OCI-LY7 (cell line): ENCODE results near the gene PIM2. TPM values are rescaled to one million over a fixed set of nuclear protein-coding genes. Genes with fewer than 3 reads are reported as not detected.

Source experiments
- BruUV-seq: library from RNA; stranded (reverse); fragments of 400-500 nt; replicated peaks from 2 replicates; lab custom pipeline; 2021; lab: Mats Ljungman, UMichigan
- CTCF ChIA-PET: fragments of 300-600 bp; sonication (Branson Sonifier 250); formaldehyde crosslinking; loops from one replicate; lab custom pipeline; 2022; ENCODE audit warnings: antibody characterized with exemption; ENCODE audit not compliant: unreplicated experiment; lab: Charles Lee
- POLR2A ChIA-PET: fragments of 300-600 bp; sonication (Branson Sonifier 250); formaldehyde crosslinking; loops from one replicate; lab custom pipeline; 2022; ENCODE audit warnings: antibody characterized with exemption; lab: Charles Lee
- DNase-seq: peaks from one replicate; pipeline ENCODE4 v3.0.0-alpha.2; 2015; ENCODE audit warnings: low spot score
- H2AFZ ChIP-seq: fragments of 200-600 bp; sonication (generic), shearing (Covaris generic); 2 replicates; pipeline ENCODE4 v1.6.1; 2014; ENCODE audit warnings: mild to moderate bottlenecking, antibody characterized with exemption, low read length, moderate library complexity
- H3K27ac ChIP-seq: fragments of 200-600 bp; sonication (generic); 2 replicates; pipeline ENCODE4 v1.5.1; 2014; ENCODE audit warnings: mixed run types, low read depth, mild to moderate bottlenecking, moderate library complexity, low read length, inconsistent platforms; ENCODE audit not compliant: poor library complexity, severe bottlenecking
- H3K36me3 ChIP-seq: fragments of 200-600 bp; sonication (generic); 2 replicates; pipeline ENCODE4 v1.6.1; 2014; ENCODE audit warnings: mild to moderate bottlenecking, antibody characterized with exemption, low read length, moderate library complexity, mixed read lengths; ENCODE audit not compliant: insufficient read depth
- H3K4me1 ChIP-seq: fragments of 200-600 bp; sonication (generic); 2 replicates; pipeline ENCODE4 v1.5.1; 2014; ENCODE audit warnings: mild to moderate bottlenecking, low read length; ENCODE audit not compliant: insufficient read depth, poor library complexity, severe bottlenecking
- H3K4me2 ChIP-seq: fragments of 200-600 bp; sonication (generic); 2 replicates; pipeline ENCODE4 v1.6.1; 2014; ENCODE audit warnings: mild to moderate bottlenecking, low read length
- H3K4me3 ChIP-seq: fragments of 200-600 bp; sonication (generic); 2 replicates; pipeline ENCODE4 v1.5.1; 2014; ENCODE audit warnings: mild to moderate bottlenecking, low read depth, low read length; ENCODE audit not compliant: poor library complexity, severe bottlenecking
- H3K79me2 ChIP-seq: fragments of 200-600 bp; sonication (generic); 2 replicates; pipeline ENCODE4 v1.6.1; 2016; ENCODE audit warnings: low read depth, mild to moderate bottlenecking, low read length, moderate library complexity, mixed read lengths; ENCODE audit not compliant: insufficient read depth
- H3K9me2 ChIP-seq: fragments of 200-600 bp; sonication (generic); 2 replicates; pipeline ENCODE4 v1.6.1; 2016; ENCODE audit warnings: mild to moderate bottlenecking, low read length, mixed read lengths; ENCODE audit not compliant: insufficient read depth
- H3K9me3 ChIP-seq: fragments of 200-600 bp; sonication (generic); 2 replicates; pipeline ENCODE4 v1.6.1; 2014; ENCODE audit warnings: mild to moderate bottlenecking, mixed run types, low read length, mixed read lengths
- H4K20me1 ChIP-seq: fragments of 200-600 bp; sonication (generic); 2 replicates; pipeline ENCODE4 v1.6.1; 2014; ENCODE audit warnings: mild to moderate bottlenecking, antibody characterized with exemption, low read length, moderate library complexity, mixed read lengths; ENCODE audit not compliant: insufficient read depth
- EZH2phosphoT487 ChIP-seq: fragments of 200-600 bp; sonication (generic); IDR thresholded peaks from 2 replicates; pipeline ENCODE4 v1.6.1; 2018; ENCODE audit warnings: low read depth, borderline replicate concordance, mild to moderate bottlenecking, mixed run types, antibody characterized with exemption, low read length, moderate library complexity, mixed read lengths
- intact Hi-C: fragments of 100-400 bp; cut with micrococcal nuclease; formaldehyde crosslinking; loops from one replicate; pipeline ENCODE4 v1.10.0; 2022; ENCODE audit not compliant: unreplicated experiment
- total RNA-seq, 2 experiments: library from RNA; depleted of rRNA in 1 of 2; stranded (reverse); fragments of >200 nt in 1 of 2; shearing (Covaris generic) in 1 of 2; gene quantifications; 2 replicates each; pipeline ENCODE4 v1.2.3, GENCODE V29; 2014 to 2022
- TF ChIP-seq, protein P1 (sequence below): fragments of 200-600 bp; sonication (generic); conservative IDR thresholded peaks from 2 replicates; pipeline ENCODE4 v1.5.1; 2014; ENCODE audit warnings: mild to moderate bottlenecking, antibody characterized with exemption, low read length, moderate library complexity, mixed read lengths

The PIM2 gene
- total RNA-seq, 2 experiments from 2014 or later, result 60.3 to 148 TPM

DNA sequence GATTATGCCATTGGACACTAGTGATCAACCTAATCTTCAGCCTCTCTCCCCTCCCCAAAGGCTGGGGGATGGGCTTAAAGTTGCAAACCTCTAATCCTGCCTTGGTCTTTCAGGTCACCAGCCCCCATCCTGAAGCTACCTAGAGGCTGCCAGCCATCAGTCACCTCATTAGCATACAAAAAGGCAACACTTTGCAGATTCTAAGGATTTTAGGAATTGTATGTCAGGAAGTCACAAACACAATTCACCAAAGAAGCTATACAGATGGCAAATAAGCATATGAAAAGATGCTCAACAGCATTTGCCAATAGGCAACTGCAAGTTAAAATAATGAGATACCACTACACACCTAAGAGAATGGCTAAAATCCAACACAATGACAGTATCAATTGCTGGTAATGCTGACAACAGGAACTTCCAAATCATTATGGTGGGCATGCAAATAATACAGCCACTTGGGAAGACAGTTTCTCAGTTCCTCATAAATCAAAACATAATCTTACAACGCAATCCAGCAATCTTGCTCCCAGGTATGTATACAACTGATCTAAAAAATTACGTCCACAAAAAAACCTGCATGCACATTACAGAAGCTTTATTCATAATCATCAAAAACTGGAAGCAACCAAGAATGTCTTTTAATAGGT is 9.0 kb upstream of the PIM2 start:
- intact Hi-C loops, result no loop called here
- no peaks in the 10 kb centered on the region for H3K9me2 ChIP-seq
- H2AFZ ChIP-seq, result no peak overlapping the region
- POLR2A ChIA-PET, result interaction anchor here (1.3 kb wide), 1 partner anchor 12 kb away, joined by 3 read pairs; no protein-coding TSS in a partner anchor
- H3K27ac ChIP-seq, result peak overlapping the region; percentile 58
- H3K4me3 ChIP-seq, result peak overlapping the region; percentile 24
- DNase-seq, result no peak
- peak overlapping the region; percentile 76 for H3K4me2 ChIP-seq
- H3K4me1 ChIP-seq, result peaks cover 22% of the 10 kb centered on the region
- peaks cover 77% of the 10 kb centered on the region for H3K36me3 ChIP-seq
- peaks cover 18% of the 10 kb centered on the region; the same call in 1 of the 2 replicates for H3K79me2 ChIP-seq
- BruUV-seq, result no TSS peak
- no peaks in the 10 kb centered on the region for H3K9me3 ChIP-seq
- CTCF ChIA-PET, result interaction anchor here (0.5 kb wide), 1 partner anchor 11 kb away, joined by 3 read pairs; no protein-coding TSS in a partner anchor
- no peak for TF ChIP-seq EZH2phosphoT487
- TF ChIP-seq, protein P1, sequence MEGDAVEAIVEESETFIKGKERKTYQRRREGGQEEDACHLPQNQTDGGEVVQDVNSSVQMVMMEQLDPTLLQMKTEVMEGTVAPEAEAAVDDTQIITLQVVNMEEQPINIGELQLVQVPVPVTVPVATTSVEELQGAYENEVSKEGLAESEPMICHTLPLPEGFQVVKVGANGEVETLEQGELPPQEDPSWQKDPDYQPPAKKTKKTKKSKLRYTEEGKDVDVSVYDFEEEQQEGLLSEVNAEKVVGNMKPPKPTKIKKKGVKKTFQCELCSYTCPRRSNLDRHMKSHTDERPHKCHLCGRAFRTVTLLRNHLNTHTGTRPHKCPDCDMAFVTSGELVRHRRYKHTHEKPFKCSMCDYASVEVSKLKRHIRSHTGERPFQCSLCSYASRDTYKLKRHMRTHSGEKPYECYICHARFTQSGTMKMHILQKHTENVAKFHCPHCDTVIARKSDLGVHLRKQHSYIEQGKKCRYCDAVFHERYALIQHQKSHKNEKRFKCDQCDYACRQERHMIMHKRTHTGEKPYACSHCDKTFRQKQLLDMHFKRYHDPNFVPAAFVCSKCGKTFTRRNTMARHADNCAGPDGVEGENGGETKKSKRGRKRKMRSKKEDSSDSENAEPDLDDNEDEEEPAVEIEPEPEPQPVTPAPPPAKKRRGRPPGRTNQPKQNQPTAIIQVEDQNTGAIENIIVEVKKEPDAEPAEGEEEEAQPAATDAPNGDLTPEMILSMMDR, result no peak
- no peaks in the 10 kb centered on the region for H4K20me1 ChIP-seq

DNA sequence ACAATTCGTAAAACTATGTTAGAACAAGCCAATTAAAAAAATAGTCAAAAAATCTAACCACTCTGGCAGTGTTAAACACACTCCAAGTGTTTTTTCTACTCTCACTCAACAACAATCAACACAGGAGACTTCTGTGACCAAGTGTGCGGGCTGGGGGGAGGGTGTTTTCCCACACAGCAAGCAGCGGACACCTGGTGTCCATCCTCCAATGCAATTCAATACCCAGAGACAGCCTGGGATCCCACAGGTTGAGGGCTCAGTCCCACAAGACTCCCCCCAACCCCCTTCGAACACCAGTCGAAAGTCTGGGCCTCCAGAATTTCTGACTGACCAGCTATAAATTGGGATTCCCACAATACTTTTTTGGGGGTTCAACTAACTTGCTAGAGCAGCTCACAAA is 8.3 kb upstream of the PIM2 start:
- H3K9me2 ChIP-seq, result no peaks in the 10 kb centered on the region
- no peak for DNase-seq
- peaks cover 18% of the 10 kb centered on the region; the same call in 1 of the 2 replicates for H3K79me2 ChIP-seq
- TF ChIP-seq EZH2phosphoT487, result no peak
- TF ChIP-seq, protein P1, result no peak
- no peak overlapping the region for H3K4me3 ChIP-seq
- H3K4me1 ChIP-seq, result peaks cover 22% of the 10 kb centered on the region
- peak overlapping the region; percentile 76 for H3K4me2 ChIP-seq
- peaks cover 76% of the 10 kb centered on the region for H3K36me3 ChIP-seq
- intact Hi-C loops, result no loop called here
- no peak overlapping the region for H2AFZ ChIP-seq
- H3K9me3 ChIP-seq, result no peaks in the 10 kb centered on the region
- no peaks in the 10 kb centered on the region for H4K20me1 ChIP-seq
- CTCF ChIA-PET, result interaction anchor here (0.5 kb wide), 1 partner anchor 12 kb away, joined by 3 read pairs; no protein-coding TSS in a partner anchor
- POLR2A ChIA-PET, result interaction anchor here (1.3 kb wide), 1 partner anchor 13 kb away, joined by 3 read pairs; no protein-coding TSS in a partner anchor
- H3K27ac ChIP-seq, result peak overlapping the region; percentile 58
- BruUV-seq, result no TSS peak

DNA sequence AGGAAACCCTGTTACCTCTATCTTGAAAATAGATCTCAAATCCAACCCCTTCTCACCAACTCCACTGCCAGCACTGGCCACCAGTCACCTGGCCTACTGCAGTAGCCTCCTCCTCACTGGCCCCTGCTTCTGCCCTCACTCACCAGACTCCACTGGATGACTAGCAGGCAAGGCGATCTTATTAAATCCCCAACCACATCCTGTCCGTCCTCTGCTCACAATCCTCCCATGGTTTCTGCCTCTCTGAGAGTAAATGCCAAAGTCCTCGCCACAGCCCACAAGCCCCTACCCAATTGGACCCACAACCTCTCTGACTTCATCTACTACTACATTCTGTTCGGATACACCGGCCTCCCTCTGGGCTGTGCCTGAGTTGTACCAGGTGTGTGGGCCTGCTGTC is 5.4 kb upstream of the PIM2 start:
- H3K4me1 ChIP-seq, result peaks cover 50% of the 10 kb centered on the region
- H3K79me2 ChIP-seq, result peaks cover 18% of the 10 kb centered on the region; the same call in 1 of the 2 replicates
- H3K27ac ChIP-seq, result no peak overlapping the region
- no peak for TF ChIP-seq EZH2phosphoT487
- TF ChIP-seq, protein P1, result no peak
- no peaks in the 10 kb centered on the region for H3K9me3 ChIP-seq
- ChIA-PET CTCF (no interaction called here), POLR2A (no interaction called here)
- H3K36me3 ChIP-seq, result peaks cover 59% of the 10 kb centered on the region
- intact Hi-C loops, result no loop called here
- H2AFZ ChIP-seq, result no peak overlapping the region
- H4K20me1 ChIP-seq, result no peaks in the 10 kb centered on the region
- no peak for DNase-seq
- H3K4me3 ChIP-seq, result no peak overlapping the region
- no peaks in the 10 kb centered on the region for H3K9me2 ChIP-seq
- H3K4me2 ChIP-seq, result no peak overlapping the region
- no TSS peak for BruUV-seq
